H1 (cell line): ENCODE results near the gene TSPAN9. TPM values are rescaled to one million over a fixed set of nuclear protein-coding genes. Genes with fewer than 3 reads are reported as not detected.

Experiments used
- CBX5 ChIP-seq: fragments of 300-800, 300-1000 bp; sonication (generic); IDR thresholded peaks from 2 replicates; pipeline ENCODE4 v1.7.1; 2016; ENCODE audit warnings: antibody characterized with exemption, low read length, low read depth
- E2F6 ChIP-seq: IDR thresholded peaks from 2 replicates; pipeline ENCODE4 v1.6.1; 2012; ENCODE audit warnings: inconsistent platforms
- EGR1 ChIP-seq: IDR thresholded peaks from 2 replicates; pipeline ENCODE4 v1.6.1; 2011; ENCODE audit warnings: low read depth, low read length, borderline replicate concordance
- JUN ChIP-seq: IDR thresholded peaks from 2 replicates; pipeline ENCODE4 v1.6.1; 2011; ENCODE audit warnings: low read depth, mild to moderate bottlenecking, improper control_type of control experiment, low read length
- PHF8 ChIP-seq: fragments of 200-600 bp; sonication (generic); conservative IDR thresholded peaks from 2 replicates; pipeline ENCODE4 v1.7.1; 2012; ENCODE audit warnings: low read depth, mild to moderate bottlenecking, inconsistent platforms, low read length, moderate library complexity
- POLR2A ChIP-seq, 2 experiments: IDR thresholded peaks; 1 replicate in 1 of 2; 2 replicates in 1 of 2; pipeline ENCODE4 v1.6.1; 2011; ENCODE audit warnings: low read depth in 2 of 2, low read length in 2 of 2, mild to moderate bottlenecking in 2 of 2; ENCODE audit errors: control extremely low read depth in 1 of 2
- SIX5 ChIP-seq: IDR thresholded peaks from 2 replicates; pipeline ENCODE4 v1.6.1; 2011; ENCODE audit warnings: mild to moderate bottlenecking, low read depth, low read length
- SP1 ChIP-seq: IDR thresholded peaks from 2 replicates; pipeline ENCODE4 v1.6.1; 2011; ENCODE audit warnings: low read depth, low read length
- TAF7 ChIP-seq: optimal IDR thresholded peaks from 2 replicates; pipeline ENCODE3; 2011; ENCODE audit warnings: low read depth, mild to moderate bottlenecking, inconsistent platforms, low read length, moderate library complexity, borderline replicate concordance
- ZNF274 ChIP-seq: IDR thresholded peaks from 2 replicates; pipeline ENCODE4 v1.7.0; 2012; ENCODE audit warnings: low read length, borderline replicate concordance; ENCODE audit errors: extremely low read depth
- polyA plus RNA-seq, 7 experiments: library from polyadenylated mRNA; depleted of rRNA in 3 of 7; stranded (reverse) in 5 of 7; unstranded in 2 of 7; fragments of >200 nt in 5 of 7; fragments of 200-250 nt in 2 of 7; gene quantifications; 1 replicate in 5 of 7; 2 replicates in 1 of 7; 4 replicates in 1 of 7; pipeline versions ENCODE4 v1.2.1 to v1.2.3, GENCODE V29; 2011 to 2013; ENCODE audit warnings: missing spikeins in 2 of 7, mixed read lengths in 2 of 7
- total RNA-seq: library from RNA; stranded (reverse); fragmentation: NEBNext Ultra II Directional; extraction: Animal tissue kit (Norgen Biotek cat#: 25700); gene quantifications from 2 replicates; pipeline ENCODE4 v1.2.1, GENCODE V29; 2021

The TSPAN9 gene
- total and polyA plus RNA-seq, 2 of the 8 experiments (the other 6 are each of a cell fraction or from before 2014, with no cell fraction given) = 11.5 to 29.1 TPM

- TF ChIP-seq PHF8 (no peak), E2F6 (no peak), CBX5 (no peak), POLR2A (IDR thresholded peaks at IDR 0.05; ENCODE audit: control extremely low read depth in 1 of 2, low read depth in 2 of 2, low read length in 2 of 2) (no peak), TAF7 (no peak), ZNF274 (no peak), EGR1 (no peak), JUN (no peak), SIX5 (no peak), SP1 (no peak)
Measured at GRCh38 chr12:3308063-3308462, 230.9 kb downstream of the TSPAN9 start (continued).
